NCI-H2029 (cell line): ENCODE data around the gene PTAFR.
"Not testable (repeated sequence)": the region's sequence is repeated elsewhere in the genome, so short reads cannot be mapped to it uniquely, and the experiment has no call there.

Source experiments
- DNase-seq: peaks from one replicate; lab custom pipeline; 2025; lab: John Stamatoyannopoulos, UW

Gene PTAFR

GRCh38 chr1:28145728-28146127 lies 30.8 kb downstream of the PTAFR start:
- DNase-seq = no peak

- DNase-seq = no peak
Measured at GRCh38 chr1:28144203-28145135, 32.0 kb downstream of the PTAFR start.

GRCh38 chr1:28143496-28144202 lies 32.8 kb downstream of the PTAFR start:
- DNase-seq = no peak

- no peak for DNase-seq
Measured at GRCh38 chr1:28141685-28142084, 34.8 kb downstream of the PTAFR start.

GRCh38 chr1:28139866-28140265 lies 36.6 kb downstream of the PTAFR start:
- DNase-seq = not testable (repeated sequence)

- DNase-seq = no peak
Measured at GRCh38 chr1:28139025-28139712, 37.3 kb downstream of the PTAFR start.

- DNase-seq = no peak
Measured at GRCh38 chr1:28136922-28137613, 39.4 kb downstream of the PTAFR start.

GRCh38 chr1:28136169-28136921 lies 40.1 kb downstream of the PTAFR start:
- DNase-seq = no peak

- no peak for DNase-seq
Measured at GRCh38 chr1:28135371-28136168, 40.9 kb downstream of the PTAFR start.

GRCh38 chr1:28134651-28135207 lies 41.8 kb downstream of the PTAFR start:
- DNase-seq = no peak

- DNase-seq = no peak
Measured at GRCh38 chr1:28132171-28133167, 44.0 kb downstream of the PTAFR start.

- no peak for DNase-seq
Measured at GRCh38 chr1:28130901-28131300, 45.6 kb downstream of the PTAFR start.

GRCh38 chr1:28129150-28129549 lies 47.3 kb downstream of the PTAFR start:
- DNase-seq = no peak

- DNase-seq = no peak
Measured at GRCh38 chr1:28127617-28128257, 48.8 kb downstream of the PTAFR start.

- DNase-seq = no peak
Measured at GRCh38 chr1:28126783-28127490, 49.6 kb downstream of the PTAFR start.

GRCh38 chr1:28126212-28126611 lies 50.3 kb downstream of the PTAFR start:
- no peak for DNase-seq

- no peak for DNase-seq
Measured at GRCh38 chr1:28123461-28123961, 53.0 kb downstream of the PTAFR start.
